Mesenchymal stem cell (in vitro differentiated cells and primary cell): ENCODE data around the gene PHTF2.

Source experiments
- DNase-seq: peaks from one replicate; pipeline ENCODE4 v3.0.0-alpha.2; 2013
- H2AFZ ChIP-seq: one replicate; pipeline ENCODE4 v1.6.1; 2013; ENCODE audit warnings: low read depth, mild to moderate bottlenecking, control low read depth, inconsistent platforms, low read length, moderate library complexity
- H2AK5ac ChIP-seq: 2 replicates; pipeline ENCODE4 v1.6.1; 2013; ENCODE audit warnings: low read length, moderate library complexity, mild to moderate bottlenecking, inconsistent platforms; ENCODE audit not compliant: severe bottlenecking
- H2BK120ac ChIP-seq: one replicate; pipeline ENCODE4 v1.6.1; 2013; ENCODE audit warnings: low read depth, mild to moderate bottlenecking, inconsistent platforms, low read length, moderate library complexity
- H2BK12ac ChIP-seq, 2 experiments: one replicate each; pipeline ENCODE4 v1.6.1; 2013; ENCODE audit warnings: inconsistent platforms in 2 of 2, low read length in 2 of 2, mild to moderate bottlenecking in 2 of 2, moderate library complexity in 2 of 2, control low read depth in 1 of 2
- H2BK15ac ChIP-seq: one replicate; pipeline ENCODE4 v1.6.1; 2013; ENCODE audit warnings: mild to moderate bottlenecking, low read depth, inconsistent platforms; ENCODE audit not compliant: poor library complexity, severe bottlenecking
- H2BK5ac ChIP-seq: 2 replicates; pipeline ENCODE4 v1.6.1; 2013; ENCODE audit warnings: low read depth, mild to moderate bottlenecking, low read length, control low read depth, inconsistent platforms; ENCODE audit not compliant: poor library complexity, severe bottlenecking
- H3K14ac ChIP-seq, 2 experiments: one replicate each; pipeline ENCODE4 v1.6.1; 2013; ENCODE audit warnings: inconsistent platforms in 2 of 2, low read length in 2 of 2, control low read depth in 1 of 2, mild to moderate bottlenecking in 1 of 2, moderate library complexity in 1 of 2
- H3K18ac ChIP-seq, 2 experiments: one replicate each; pipeline ENCODE4 v1.6.1; 2013; ENCODE audit warnings: inconsistent platforms in 2 of 2, low read length in 2 of 2, control low read depth in 1 of 2, low read depth in 1 of 2, mild to moderate bottlenecking in 1 of 2
- H3K23ac ChIP-seq, 2 experiments: one replicate each; pipeline ENCODE4 v1.6.1; 2013; ENCODE audit warnings: inconsistent platforms in 2 of 2, low read length in 2 of 2, mild to moderate bottlenecking in 2 of 2, moderate library complexity in 2 of 2, control low read depth in 1 of 2
- H3K27ac ChIP-seq: 2 replicates; pipeline ENCODE4 v1.5.1; 2013; ENCODE audit warnings: mild to moderate bottlenecking, moderate library complexity, low read length, control low read depth, inconsistent platforms; ENCODE audit not compliant: poor library complexity, severe bottlenecking
- H3K27me3 ChIP-seq, 2 experiments: 2 replicates each; pipeline versions ENCODE4 v1.6.1 to v1.7.0; 2013; ENCODE audit warnings: low read length in 2 of 2, mild to moderate bottlenecking in 2 of 2, moderate library complexity in 2 of 2, control low read depth in 1 of 2, inconsistent platforms in 1 of 2; ENCODE audit not compliant: control insufficient read depth in 1 of 2, insufficient read depth in 1 of 2
- H3K36me3 ChIP-seq, 2 experiments: 2 replicates each; pipeline versions ENCODE4 v1.6.1 to v1.7.0; 2013; ENCODE audit warnings: low read length in 2 of 2, control low read depth in 1 of 2, inconsistent platforms in 1 of 2, low read depth in 1 of 2, mild to moderate bottlenecking in 1 of 2; ENCODE audit not compliant: insufficient read depth in 2 of 2, control insufficient read depth in 1 of 2
- H3K4ac ChIP-seq, 2 experiments: one replicate each; pipeline ENCODE4 v1.6.1; 2013; ENCODE audit warnings: inconsistent platforms in 2 of 2, low read length in 2 of 2, mild to moderate bottlenecking in 2 of 2, moderate library complexity in 2 of 2, control low read depth in 1 of 2, low read depth in 1 of 2
- H3K4me1 ChIP-seq: 2 replicates; pipeline ENCODE4 v1.6.1; 2013; ENCODE audit warnings: low read depth, low read length, control low read depth; ENCODE audit not compliant: control insufficient read depth, insufficient read depth
- H3K4me2 ChIP-seq: 2 replicates; pipeline ENCODE4 v1.6.1; 2013; ENCODE audit warnings: low read length, mild to moderate bottlenecking, inconsistent platforms; ENCODE audit not compliant: poor library complexity, severe bottlenecking
- H3K4me3 ChIP-seq, 2 experiments: 2 replicates each; pipeline versions ENCODE4 v1.5.1 to v1.7.0; 2013; ENCODE audit warnings: low read length in 2 of 2, mild to moderate bottlenecking in 2 of 2, control low read depth in 1 of 2, low read depth in 1 of 2; ENCODE audit not compliant: insufficient read depth in 1 of 2
- H3K79me1 ChIP-seq: replicated peaks from 2 replicates; pipeline ENCODE4 v1.6.1; 2013; ENCODE audit warnings: mild to moderate bottlenecking, control low read depth, low read length, inconsistent platforms; ENCODE audit not compliant: poor library complexity, severe bottlenecking
- H3K9ac ChIP-seq: 2 replicates; pipeline ENCODE4 v1.7.0; 2013; ENCODE audit warnings: mild to moderate bottlenecking, low read length, moderate library complexity
- H3K9me3 ChIP-seq: 2 replicates; pipeline ENCODE4 v1.7.0; 2013; ENCODE audit warnings: mild to moderate bottlenecking, low read length; ENCODE audit not compliant: control insufficient read depth
- H4K8ac ChIP-seq: one replicate; pipeline ENCODE4 v1.6.1; 2013; ENCODE audit warnings: inconsistent platforms, mild to moderate bottlenecking, low read length, moderate library complexity
- H4K91ac ChIP-seq: one replicate; pipeline ENCODE4 v1.6.1; 2013; ENCODE audit warnings: mild to moderate bottlenecking, low read length, inconsistent platforms
- WGBS: methylation state at CpG from one replicate; pipeline ENCODE4 v1.1.7; 2013; ENCODE audit warnings: mixed read lengths; 5-methylcytosine and 5-hydroxymethylcytosine counted together

Gene PHTF2

DNA sequence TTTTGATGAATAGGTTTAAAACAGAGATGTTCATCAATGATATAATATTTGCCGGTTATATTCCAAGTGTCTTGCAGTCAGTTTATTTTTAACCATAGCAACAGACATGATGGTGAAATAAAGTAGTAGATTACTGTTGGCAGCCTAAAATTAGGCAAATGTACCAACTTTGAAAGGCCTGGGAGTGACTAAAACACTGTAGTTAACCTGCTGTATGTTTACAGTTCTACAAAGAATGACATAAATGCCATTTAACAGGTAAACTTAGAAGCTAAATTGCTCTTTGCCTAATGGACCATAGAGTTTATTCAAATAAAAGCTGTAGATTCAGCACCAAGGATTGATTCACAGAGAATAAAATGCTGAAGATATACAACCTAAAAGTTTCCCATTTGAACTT, 64.1 kb downstream of the PHTF2 start:
- Histone ChIP-seq H3K9me3 (no peaks in the 10 kb centered on the region), H4K91ac (no peak overlapping the region), H3K4ac (no peak overlapping the region), H3K36me3 (no peaks in the 10 kb centered on the region), H3K4me3 (no peak overlapping the region), H3K4me1 (no peaks in the 10 kb centered on the region), H2BK120ac (no peak overlapping the region), H4K8ac (no peak overlapping the region), H3K4me2 (no peak overlapping the region), H2AK5ac (no peak overlapping the region), H3K79me1 (peaks cover 8% of the 10 kb centered on the region), H3K27ac (no peak overlapping the region), H3K23ac (no peak overlapping the region), H3K14ac (no peak overlapping the region), H3K9ac (no peak overlapping the region), H2BK15ac (no peak overlapping the region), H2BK5ac (no peak overlapping the region), H2AFZ (no peak overlapping the region), H2BK12ac (no peak overlapping the region), H3K18ac (no peak overlapping the region), H3K27me3 (no peaks in the 10 kb centered on the region)
- 100% methylated on average over 1 of the region's 1 CpG for WGBS
- no peak for DNase-seq

GRCh38 chr7:77863860-77864259, 65.3 kb downstream of the PHTF2 start:
- no peak overlapping the region for H3K4me3 ChIP-seq
- no peak overlapping the region for H2AK5ac ChIP-seq
- no peaks in the 10 kb centered on the region for H3K9me3 ChIP-seq
- H2AFZ ChIP-seq, result no peak overlapping the region
- peaks cover 1% of the 10 kb centered on the region for H3K4me1 ChIP-seq
- H3K36me3 ChIP-seq, result no peaks in the 10 kb centered on the region
- H3K79me1 ChIP-seq, result peaks cover 8% of the 10 kb centered on the region
- H3K4ac ChIP-seq, result no peak overlapping the region
- 88% methylated on average over 1 of the region's 2 CpGs for WGBS
- no peak overlapping the region for H2BK12ac ChIP-seq
- no peak overlapping the region for H3K18ac ChIP-seq
- no peak overlapping the region for H4K8ac ChIP-seq
- no peak for DNase-seq
- H2BK120ac ChIP-seq, result no peak overlapping the region
- no peak overlapping the region for H3K9ac ChIP-seq
- H3K4me2 ChIP-seq, result no peak overlapping the region
- no peaks in the 10 kb centered on the region for H3K27me3 ChIP-seq
- H2BK5ac ChIP-seq, result no peak overlapping the region
- H3K23ac ChIP-seq, result no peak overlapping the region
- no peak overlapping the region for H3K14ac ChIP-seq
- no peak overlapping the region for H3K27ac ChIP-seq
- no peak overlapping the region for H4K91ac ChIP-seq
- no peak overlapping the region for H2BK15ac ChIP-seq

DNA sequence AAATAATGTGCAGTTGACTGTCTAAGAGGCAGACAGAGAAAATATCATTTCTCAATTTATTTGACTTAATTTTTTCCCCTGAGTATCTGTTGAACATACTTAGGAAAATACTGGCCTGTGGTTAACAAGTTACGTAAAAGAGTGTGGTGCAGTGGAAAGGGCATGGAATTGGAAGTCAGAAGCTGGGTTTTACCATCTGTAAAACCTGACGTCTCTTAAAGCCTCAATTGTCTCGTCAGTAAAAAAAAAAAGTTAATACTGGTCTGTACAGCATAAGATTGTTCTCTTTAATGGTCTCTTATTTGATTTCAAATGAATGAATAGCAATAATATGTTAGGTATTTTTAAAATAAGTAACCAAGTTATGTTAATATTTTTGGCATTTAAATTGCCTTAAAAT, 67.8 kb downstream of the PHTF2 start:
- Histone ChIP-seq H3K4ac (no peak overlapping the region), H4K91ac (no peak overlapping the region), H3K4me2 (no peak overlapping the region), H3K79me1 (peaks cover 9% of the 10 kb centered on the region), H2AK5ac (no peak overlapping the region), H2AFZ (no peak overlapping the region), H4K8ac (no peak overlapping the region), H3K4me3 (no peak overlapping the region), H2BK12ac (no peak overlapping the region), H3K18ac (no peak overlapping the region), H3K9me3 (no peaks in the 10 kb centered on the region), H3K36me3 (peaks cover 0 to 2% of the 10 kb centered on the region in 2 experiments), H2BK5ac (no peak overlapping the region), H3K23ac (no peak overlapping the region), H3K9ac (no peak overlapping the region), H3K4me1 (peaks cover 1% of the 10 kb centered on the region), H3K27ac (peak overlapping the region; percentile 90), H2BK120ac (no peak overlapping the region), H3K14ac (no peak overlapping the region), H3K27me3 (no peaks in the 10 kb centered on the region), H2BK15ac (no peak overlapping the region)
- peak; percentile 82 for DNase-seq
- 9% methylated on average over 1 of the region's 3 CpGs for WGBS

DNA sequence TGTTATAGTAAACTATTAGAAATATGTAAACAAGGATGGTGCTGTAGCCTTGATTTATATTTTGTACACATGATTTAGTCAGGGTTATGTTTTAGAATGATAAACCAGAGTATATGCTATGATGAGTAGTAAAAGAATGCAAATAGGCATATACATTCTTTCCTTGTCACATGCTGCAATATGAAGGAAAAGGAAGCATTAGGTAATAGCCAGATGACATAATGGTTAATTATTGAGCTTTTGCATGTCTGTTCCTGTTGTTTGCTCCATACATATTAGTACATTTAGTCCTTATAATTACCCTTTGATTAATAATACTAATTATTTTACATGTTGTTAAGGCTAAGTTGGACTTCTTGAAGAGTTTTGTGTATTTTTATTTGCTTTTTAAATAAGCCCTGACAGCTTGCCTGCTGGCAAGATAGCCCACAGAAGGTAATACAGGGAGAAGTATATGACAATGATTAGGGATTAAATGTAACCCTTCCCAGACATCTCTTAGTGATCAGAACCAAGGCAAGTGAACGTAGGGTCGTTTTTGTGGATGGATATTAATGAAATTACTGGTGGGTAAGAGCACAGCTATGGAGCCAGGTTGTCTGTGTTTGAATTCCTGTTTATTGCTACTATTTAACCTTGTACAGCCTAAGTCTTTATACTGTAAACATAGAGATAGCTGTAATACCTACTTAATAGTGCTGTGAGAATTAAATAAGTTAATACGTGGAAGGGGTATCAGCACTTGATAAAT, 68.4 kb downstream of the PHTF2 start:
- 47% methylated on average over 2 of the region's 3 CpGs for WGBS
- H2BK120ac ChIP-seq, result no peak overlapping the region
- peaks cover 1% of the 10 kb centered on the region for H3K4me1 ChIP-seq
- peak overlapping the region; percentile 96 for H3K27ac ChIP-seq
- H2BK12ac ChIP-seq, result no peak overlapping the region
- no peaks in the 10 kb centered on the region for H3K27me3 ChIP-seq
- no peak overlapping the region for H4K8ac ChIP-seq
- H2BK15ac ChIP-seq, result no peak overlapping the region
- DNase-seq, result peak; percentile 81
- peak overlapping the region; percentile 94 for H2BK5ac ChIP-seq
- no peak overlapping the region for H3K4me3 ChIP-seq
- H3K18ac ChIP-seq, result no peak overlapping the region
- no peak overlapping the region for H3K14ac ChIP-seq
- H2AK5ac ChIP-seq, result peak overlapping the region; percentile 78
- H3K79me1 ChIP-seq, result peaks cover 14% of the 10 kb centered on the region
- no peak overlapping the region for H3K4me2 ChIP-seq
- H3K9ac ChIP-seq, result no peak overlapping the region
- no peak overlapping the region for H2AFZ ChIP-seq
- H3K4ac ChIP-seq, result peak overlapping the region in 1 of 2 experiments; percentile 75
- H3K36me3 ChIP-seq, result peaks cover 0 to 2% of the 10 kb centered on the region in 2 experiments
- H4K91ac ChIP-seq, result no peak overlapping the region
- no peak overlapping the region for H3K23ac ChIP-seq
- no peaks in the 10 kb centered on the region for H3K9me3 ChIP-seq
